ENCODE results near the gene BCOR.

GRCh38 chrX:40085714-40086113, 12.0 kb downstream of the BCOR start:
- TF ChIP-seq, protein P1, sequence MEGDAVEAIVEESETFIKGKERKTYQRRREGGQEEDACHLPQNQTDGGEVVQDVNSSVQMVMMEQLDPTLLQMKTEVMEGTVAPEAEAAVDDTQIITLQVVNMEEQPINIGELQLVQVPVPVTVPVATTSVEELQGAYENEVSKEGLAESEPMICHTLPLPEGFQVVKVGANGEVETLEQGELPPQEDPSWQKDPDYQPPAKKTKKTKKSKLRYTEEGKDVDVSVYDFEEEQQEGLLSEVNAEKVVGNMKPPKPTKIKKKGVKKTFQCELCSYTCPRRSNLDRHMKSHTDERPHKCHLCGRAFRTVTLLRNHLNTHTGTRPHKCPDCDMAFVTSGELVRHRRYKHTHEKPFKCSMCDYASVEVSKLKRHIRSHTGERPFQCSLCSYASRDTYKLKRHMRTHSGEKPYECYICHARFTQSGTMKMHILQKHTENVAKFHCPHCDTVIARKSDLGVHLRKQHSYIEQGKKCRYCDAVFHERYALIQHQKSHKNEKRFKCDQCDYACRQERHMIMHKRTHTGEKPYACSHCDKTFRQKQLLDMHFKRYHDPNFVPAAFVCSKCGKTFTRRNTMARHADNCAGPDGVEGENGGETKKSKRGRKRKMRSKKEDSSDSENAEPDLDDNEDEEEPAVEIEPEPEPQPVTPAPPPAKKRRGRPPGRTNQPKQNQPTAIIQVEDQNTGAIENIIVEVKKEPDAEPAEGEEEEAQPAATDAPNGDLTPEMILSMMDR (conservative IDR thresholded peaks at IDR 0.05; ENCODE audit: low read length): no peak
- no peak for TF ChIP-seq EZH2phosphoT487 (IDR thresholded peaks at IDR 0.05; ENCODE audit: borderline replicate concordance)
